Thyroid gland (tissue), 4 donors: ENCODE data around the gene NUDT5.

Experiments used
- CTCF ChIP-seq, 6 experiments: fragments of 200-600 bp in 3 of 6; fragments of 450-650 bp in 3 of 6; sonication (generic) in 3 of 6; IDR thresholded peaks; one replicate each; pipeline ENCODE4 v1.5.1; 2016 to 2019; ENCODE audit warnings: antibody characterized with exemption in 6 of 6, mild to moderate bottlenecking in 2 of 6, inconsistent platforms in 1 of 6, moderate library complexity in 1 of 6
- POLR2A ChIP-seq, 2 donors: fragments of 450-650 bp; IDR thresholded peaks; one replicate each; pipeline ENCODE4 v1.6.1; 2017; ENCODE audit warnings: antibody characterized with exemption in 2 of 2, mild to moderate bottlenecking in 2 of 2, moderate library complexity in 1 of 2

- TF ChIP-seq POLR2A (IDR thresholded peaks at IDR 0.05) (no peak), CTCF (IDR thresholded peaks at IDR 0.05) (no peak)
These were observed 33.2 kb upstream of the NUDT5 start for GRCh38 chr10:12228851-12229250.
